GM12801 (cell line): ENCODE data around the gene ZSCAN23.

ENCODE experiments used
- TF ChIP-seq, protein P1 (sequence below): IDR thresholded peaks from one replicate; pipeline ENCODE4 v1.5.1; 2011; ENCODE audit warnings: control low read depth; ENCODE audit not compliant: insufficient read length; ENCODE audit errors: extremely low read depth

ZSCAN23 gene

DNA sequence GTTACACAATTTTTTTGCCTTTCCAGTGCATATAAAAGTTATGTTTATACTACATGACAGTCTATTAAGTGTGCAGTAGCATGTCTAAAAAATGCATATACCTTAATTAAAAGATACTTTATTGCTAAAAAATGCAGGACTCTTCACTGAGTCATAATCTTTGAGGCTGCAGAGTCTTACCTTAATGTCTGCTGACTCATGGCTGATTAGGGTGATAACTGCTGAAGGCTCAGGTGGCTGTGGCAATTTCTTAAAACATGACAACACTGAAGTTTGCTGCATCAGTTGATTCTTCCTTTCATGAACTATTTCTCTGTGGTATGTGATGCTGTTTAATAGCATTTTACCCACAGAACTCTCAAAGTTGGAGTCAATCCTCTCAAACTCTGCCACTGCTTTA is 19.1 kb downstream of the ZSCAN23 start:
- TF ChIP-seq, protein P1, sequence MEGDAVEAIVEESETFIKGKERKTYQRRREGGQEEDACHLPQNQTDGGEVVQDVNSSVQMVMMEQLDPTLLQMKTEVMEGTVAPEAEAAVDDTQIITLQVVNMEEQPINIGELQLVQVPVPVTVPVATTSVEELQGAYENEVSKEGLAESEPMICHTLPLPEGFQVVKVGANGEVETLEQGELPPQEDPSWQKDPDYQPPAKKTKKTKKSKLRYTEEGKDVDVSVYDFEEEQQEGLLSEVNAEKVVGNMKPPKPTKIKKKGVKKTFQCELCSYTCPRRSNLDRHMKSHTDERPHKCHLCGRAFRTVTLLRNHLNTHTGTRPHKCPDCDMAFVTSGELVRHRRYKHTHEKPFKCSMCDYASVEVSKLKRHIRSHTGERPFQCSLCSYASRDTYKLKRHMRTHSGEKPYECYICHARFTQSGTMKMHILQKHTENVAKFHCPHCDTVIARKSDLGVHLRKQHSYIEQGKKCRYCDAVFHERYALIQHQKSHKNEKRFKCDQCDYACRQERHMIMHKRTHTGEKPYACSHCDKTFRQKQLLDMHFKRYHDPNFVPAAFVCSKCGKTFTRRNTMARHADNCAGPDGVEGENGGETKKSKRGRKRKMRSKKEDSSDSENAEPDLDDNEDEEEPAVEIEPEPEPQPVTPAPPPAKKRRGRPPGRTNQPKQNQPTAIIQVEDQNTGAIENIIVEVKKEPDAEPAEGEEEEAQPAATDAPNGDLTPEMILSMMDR = no peak

DNA sequence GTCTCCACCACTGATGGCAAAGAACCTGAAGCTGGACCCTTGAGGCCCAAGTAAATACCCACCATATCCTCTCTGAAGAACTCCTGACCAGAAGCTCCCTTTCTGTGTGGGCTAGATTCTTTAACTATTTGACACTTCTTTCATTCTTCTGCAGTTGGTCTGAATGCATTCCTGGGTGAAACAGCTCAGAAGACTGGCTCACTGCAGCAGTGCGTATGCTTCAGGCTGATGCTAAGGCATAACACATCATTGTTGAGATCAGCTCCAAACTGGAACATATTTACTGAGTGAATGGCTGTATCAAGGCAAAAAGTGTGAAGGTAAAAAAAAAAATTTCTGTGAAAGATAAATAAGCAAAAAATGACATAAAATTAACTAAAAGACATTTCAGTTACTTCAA is 19.7 kb downstream of the ZSCAN23 start:
- TF ChIP-seq, protein P1 = no peak

DNA sequence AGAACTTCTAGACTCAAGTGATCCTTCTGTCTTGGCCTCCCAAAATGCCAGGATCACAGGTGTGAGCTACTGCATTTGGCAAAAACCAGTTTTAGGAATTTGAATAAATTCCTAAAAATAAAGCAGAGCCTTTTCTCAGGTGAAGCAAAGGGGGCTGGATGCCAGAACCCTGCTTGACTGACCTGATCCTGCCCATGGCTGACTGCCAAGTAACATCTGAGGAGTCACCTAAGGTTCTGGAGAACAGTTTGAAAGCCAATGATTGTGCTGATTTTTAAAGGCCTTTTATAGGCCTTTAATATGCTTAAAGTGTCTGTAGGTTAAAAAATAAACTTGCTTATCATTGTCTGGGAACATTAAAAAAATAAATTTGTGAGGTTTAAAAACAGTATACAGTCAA is 29.6 kb downstream of the ZSCAN23 start:
- TF ChIP-seq, protein P1 = no peak

DNA sequence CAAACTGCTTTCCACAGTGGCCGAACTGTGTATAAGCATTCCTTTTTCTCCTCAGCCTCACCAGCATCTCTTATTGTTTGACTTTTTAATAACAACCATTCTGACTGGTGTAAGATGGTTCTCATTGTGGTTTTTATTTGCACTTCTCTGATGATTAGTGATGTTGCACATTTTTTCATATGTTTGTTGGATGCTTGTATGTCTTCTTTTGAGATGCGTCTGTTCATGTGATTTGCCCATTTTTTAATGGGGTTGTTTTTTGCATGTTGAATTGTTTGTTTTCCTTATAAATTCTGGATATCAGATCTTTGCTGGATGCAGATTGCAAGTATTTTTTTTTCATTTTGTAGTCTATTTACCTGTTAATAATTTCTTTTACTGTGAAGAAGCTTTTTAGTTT is 32.5 kb downstream of the ZSCAN23 start:
- TF ChIP-seq, protein P1 = no peak

DNA sequence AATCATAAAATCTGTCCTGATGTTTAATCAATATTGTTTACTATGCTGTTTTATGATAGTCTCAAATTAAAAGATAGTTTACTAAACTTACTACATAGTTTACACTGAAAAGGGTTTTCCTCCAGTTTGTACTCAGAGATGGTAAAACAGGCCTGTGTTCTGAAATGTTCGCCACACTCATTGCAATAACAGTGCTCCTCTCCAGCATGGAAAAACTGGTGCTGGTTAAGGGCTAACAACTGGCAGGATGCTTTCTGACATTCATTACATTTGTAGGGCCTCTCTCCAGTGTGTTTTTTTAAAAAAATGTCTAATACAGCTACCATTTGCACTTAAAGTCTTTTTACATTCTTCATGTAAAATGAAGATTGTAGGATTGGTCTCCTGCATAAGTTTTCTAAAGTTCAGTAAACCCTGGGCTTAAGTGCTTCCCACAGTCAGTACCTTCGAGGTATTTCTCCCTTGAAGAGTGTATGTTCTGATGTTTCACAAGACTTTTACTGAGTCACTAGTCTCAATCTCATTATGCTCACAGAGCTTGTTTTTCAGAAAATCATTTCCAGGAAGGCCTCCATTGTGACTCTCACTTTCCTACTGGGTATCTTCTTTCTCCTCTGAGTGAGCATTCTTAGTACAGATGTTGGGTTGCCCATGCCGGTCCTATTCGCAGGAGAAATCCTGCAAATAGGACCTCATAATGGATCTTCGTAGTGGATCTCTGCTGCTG is 35.1 kb downstream of the ZSCAN23 start:
- TF ChIP-seq, protein P1 = no peak

DNA sequence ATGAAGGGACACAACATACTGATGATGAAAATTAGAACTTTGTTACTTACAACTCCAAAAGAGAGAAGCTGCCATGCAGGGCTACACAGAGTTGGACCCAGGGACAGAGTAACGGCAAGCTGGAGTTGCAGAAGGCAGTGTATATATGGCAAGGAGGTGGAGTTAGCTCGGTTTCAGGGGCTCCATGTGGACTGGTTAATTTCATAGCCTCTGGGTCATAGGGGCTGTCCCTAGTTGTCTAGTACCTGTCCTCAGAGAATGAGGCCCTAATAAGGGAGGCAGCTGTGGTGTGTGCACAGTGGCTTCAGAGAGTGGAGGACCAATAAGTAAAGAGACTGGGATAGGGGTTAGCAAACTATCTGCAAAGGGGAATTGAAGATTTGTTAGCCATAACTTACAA is 35.9 kb downstream of the ZSCAN23 start:
- TF ChIP-seq, protein P1 = no peak

DNA sequence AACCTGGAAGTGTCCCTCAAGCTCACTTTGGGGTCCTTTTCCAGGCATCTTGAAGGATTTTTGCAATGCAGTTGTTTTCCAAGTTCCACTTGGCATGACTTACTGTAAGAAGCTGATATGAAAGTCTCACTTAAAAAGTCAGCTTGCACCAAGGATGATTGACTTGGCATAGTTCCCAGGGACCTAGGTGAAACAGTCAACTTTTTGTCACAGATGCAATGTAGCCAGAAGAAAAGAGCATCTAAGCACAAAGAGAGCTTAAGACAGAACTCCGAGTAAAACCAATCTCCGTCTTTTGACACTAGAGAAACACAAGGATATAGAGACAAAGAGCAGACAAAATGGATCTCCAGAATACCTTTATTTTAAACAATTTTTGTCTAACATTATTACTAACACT is 41.1 kb downstream of the ZSCAN23 start:
- TF ChIP-seq, protein P1 = no peak
